ENCODE measurements around the gene RHPN2.
A peak's percentile ranks its signal among the peaks of the same experiment; 100 is the strongest.
"Not testable (repeated sequence)": the region's sequence is repeated elsewhere in the genome, so short reads cannot be mapped to it uniquely, and the experiment has no call there.

The RHPN2 gene

GRCh38 chr19:33032218-33032781 lies 32.4 kb downstream of the RHPN2 start:
- TF ChIP-seq, protein P1, sequence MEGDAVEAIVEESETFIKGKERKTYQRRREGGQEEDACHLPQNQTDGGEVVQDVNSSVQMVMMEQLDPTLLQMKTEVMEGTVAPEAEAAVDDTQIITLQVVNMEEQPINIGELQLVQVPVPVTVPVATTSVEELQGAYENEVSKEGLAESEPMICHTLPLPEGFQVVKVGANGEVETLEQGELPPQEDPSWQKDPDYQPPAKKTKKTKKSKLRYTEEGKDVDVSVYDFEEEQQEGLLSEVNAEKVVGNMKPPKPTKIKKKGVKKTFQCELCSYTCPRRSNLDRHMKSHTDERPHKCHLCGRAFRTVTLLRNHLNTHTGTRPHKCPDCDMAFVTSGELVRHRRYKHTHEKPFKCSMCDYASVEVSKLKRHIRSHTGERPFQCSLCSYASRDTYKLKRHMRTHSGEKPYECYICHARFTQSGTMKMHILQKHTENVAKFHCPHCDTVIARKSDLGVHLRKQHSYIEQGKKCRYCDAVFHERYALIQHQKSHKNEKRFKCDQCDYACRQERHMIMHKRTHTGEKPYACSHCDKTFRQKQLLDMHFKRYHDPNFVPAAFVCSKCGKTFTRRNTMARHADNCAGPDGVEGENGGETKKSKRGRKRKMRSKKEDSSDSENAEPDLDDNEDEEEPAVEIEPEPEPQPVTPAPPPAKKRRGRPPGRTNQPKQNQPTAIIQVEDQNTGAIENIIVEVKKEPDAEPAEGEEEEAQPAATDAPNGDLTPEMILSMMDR (IDR thresholded peaks at IDR 0.05), result no peak
- Mint-ChIP-seq H3K27me3 (ENCODE audit: low read depth, poor library complexity) (no peaks in the 10 kb centered on the region), H3K27ac (no peak overlapping the region), H3K36me3 (ENCODE audit: low read depth) (peaks cover 17% of the 10 kb centered on the region), H3K4me1 (peaks cover 2% of the 10 kb centered on the region), H3K4me3 (no peak overlapping the region), H3K9me3 (peaks cover 35% of the 10 kb centered on the region)
- DNase-seq, result no peak

- Mint-ChIP-seq H3K27me3 (ENCODE audit: low read depth, poor library complexity) (peaks cover 6% of the 10 kb centered on the region), H3K4me3 (no peak overlapping the region), H3K36me3 (ENCODE audit: low read depth) (peaks cover 17% of the 10 kb centered on the region), H3K4me1 (no peaks in the 10 kb centered on the region), H3K9me3 (peaks cover 36% of the 10 kb centered on the region), H3K27ac (no peak overlapping the region)
- TF ChIP-seq, protein P1 (IDR thresholded peaks at IDR 0.05), result no peak
- DNase-seq, result no peak
Measured at GRCh38 chr19:33029746-33030303, 34.9 kb downstream of the RHPN2 start.

- peaks cover 12% of the 10 kb centered on the region for H3K36me3 Mint-ChIP-seq (ENCODE audit: low read depth)
- H3K4me1 Mint-ChIP-seq, result peaks cover 12% of the 10 kb centered on the region
- H3K9me3 Mint-ChIP-seq, result peaks cover 36% of the 10 kb centered on the region
- not testable (repeated sequence) for DNase-seq; H3K4me3 Mint-ChIP-seq; H3K27ac Mint-ChIP-seq; H3K27me3 Mint-ChIP-seq (ENCODE audit: low read depth, poor library complexity)
Measured at GRCh38 chr19:33026602-33027001, 38.1 kb downstream of the RHPN2 start.

DNA sequence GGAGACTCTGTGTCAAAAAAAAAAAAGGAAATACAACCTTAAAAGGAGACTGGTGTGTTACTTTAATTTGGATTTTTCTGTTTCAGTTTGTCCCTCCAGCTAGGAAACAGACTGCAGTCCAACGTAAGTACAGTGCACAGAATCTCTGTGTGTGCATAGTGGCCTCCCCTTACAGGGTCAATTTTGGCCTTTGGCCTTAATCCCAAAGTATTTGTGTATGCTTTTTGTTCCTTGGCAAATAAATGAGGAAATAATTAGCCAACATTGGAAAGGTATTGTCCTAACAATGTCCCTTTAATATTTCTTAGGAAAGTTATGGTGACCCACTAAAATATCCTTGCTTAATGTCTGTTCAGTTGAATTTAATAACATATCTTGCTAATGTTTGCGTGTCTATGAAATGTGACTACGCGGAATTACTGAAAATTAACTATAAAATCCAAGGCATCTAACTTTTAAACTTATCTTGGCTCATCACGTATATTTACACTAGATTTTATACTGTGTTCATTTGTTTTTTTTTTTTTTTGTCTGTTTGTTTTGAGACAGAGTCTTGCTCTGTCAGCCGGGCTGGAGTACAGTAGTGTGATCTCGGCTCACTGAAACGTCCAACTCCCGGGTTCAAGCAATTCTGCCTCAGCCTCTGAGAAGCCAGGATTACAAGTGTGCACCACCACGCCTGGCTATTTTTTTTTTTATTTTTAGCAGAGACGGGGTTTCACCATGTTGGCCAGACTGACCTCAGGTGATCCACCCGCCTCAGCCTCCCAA lies 39.0 kb downstream of the RHPN2 start:
- H3K36me3 Mint-ChIP-seq (ENCODE audit: low read depth), result peaks cover 10% of the 10 kb centered on the region
- not testable (repeated sequence) for DNase-seq; H3K27me3 Mint-ChIP-seq (ENCODE audit: low read depth, poor library complexity); H3K27ac Mint-ChIP-seq; H3K4me3 Mint-ChIP-seq
- peaks cover 33% of the 10 kb centered on the region for H3K9me3 Mint-ChIP-seq
- peaks cover 12% of the 10 kb centered on the region for H3K4me1 Mint-ChIP-seq

GRCh38 chr19:33024398-33024797 lies 40.3 kb downstream of the RHPN2 start:
- TF ChIP-seq, protein P1 (IDR thresholded peaks at IDR 0.05), result no peak
- H3K27ac Mint-ChIP-seq, result peak overlapping the region; percentile 32
- H3K27me3 Mint-ChIP-seq (ENCODE audit: low read depth, poor library complexity), result peaks cover 9% of the 10 kb centered on the region
- H3K9me3 Mint-ChIP-seq, result peaks cover 22% of the 10 kb centered on the region
- no peak for DNase-seq
- peaks cover 8% of the 10 kb centered on the region for H3K36me3 Mint-ChIP-seq (ENCODE audit: low read depth)
- H3K4me3 Mint-ChIP-seq, result no peak overlapping the region
- peaks cover 12% of the 10 kb centered on the region for H3K4me1 Mint-ChIP-seq

DNA sequence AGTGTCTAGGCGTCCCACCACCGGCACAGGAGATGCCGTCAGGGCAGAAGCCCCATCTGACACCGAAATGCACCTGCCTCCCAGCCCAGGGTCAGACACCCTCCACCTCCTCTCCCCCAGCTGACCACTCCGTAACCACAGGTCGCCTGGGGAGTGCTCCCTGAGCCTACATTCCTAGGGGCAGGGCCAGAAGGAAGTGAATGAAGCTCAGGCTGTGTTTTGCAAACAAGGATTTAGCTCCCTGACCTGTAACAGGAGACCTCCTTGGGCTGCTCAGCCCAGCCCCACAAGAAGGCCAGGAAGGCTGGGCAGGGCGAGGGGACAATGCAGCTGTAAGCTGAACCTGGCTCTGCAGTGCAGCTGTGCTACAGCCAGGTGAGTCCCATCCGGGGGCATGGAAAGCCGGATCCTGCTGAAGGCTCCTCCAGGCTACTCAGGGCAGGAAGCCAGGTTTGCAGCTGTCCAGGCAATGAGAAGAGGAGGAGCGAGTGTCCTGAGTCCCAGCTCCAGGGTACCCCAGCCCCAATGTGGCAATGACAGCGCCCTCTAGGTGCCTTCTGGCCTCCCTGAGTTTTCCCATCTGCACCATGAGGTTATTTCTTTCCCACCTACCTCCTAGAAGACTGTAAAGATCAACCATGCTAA lies 42.1 kb downstream of the RHPN2 start:
- DNase-seq, result peak; percentile 23
- TF ChIP-seq, protein P1 (IDR thresholded peaks at IDR 0.05), result no peak
- Mint-ChIP-seq H3K27me3 (ENCODE audit: low read depth, poor library complexity) (peaks cover 9% of the 10 kb centered on the region), H3K4me3 (no peak overlapping the region), H3K36me3 (ENCODE audit: low read depth) (peaks cover 4% of the 10 kb centered on the region), H3K27ac (peak overlapping the region; percentile 53), H3K4me1 (peaks cover 12% of the 10 kb centered on the region), H3K9me3 (peaks cover 5% of the 10 kb centered on the region)

DNA sequence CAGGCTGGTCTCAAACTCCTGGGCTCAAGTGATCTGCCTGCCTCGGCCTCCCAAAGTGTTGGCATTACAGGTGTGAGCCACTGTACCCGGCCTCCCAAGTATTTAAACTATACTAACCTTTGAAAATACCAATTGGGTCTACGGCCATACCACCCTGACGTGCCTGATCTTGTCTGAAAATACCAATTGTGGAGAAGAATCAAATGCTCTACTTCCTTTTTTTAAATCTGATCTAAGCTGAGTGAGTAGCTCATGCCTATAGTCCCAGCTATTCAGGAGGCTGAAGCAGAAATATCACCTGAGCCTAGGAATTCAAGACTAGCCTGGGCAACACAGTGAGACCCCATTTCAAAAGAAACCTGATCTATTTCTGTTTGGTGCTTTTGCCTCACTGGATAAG lies 53.8 kb downstream of the RHPN2 start:
- not testable (repeated sequence) for DNase-seq; H3K4me3 Mint-ChIP-seq; H3K9me3 Mint-ChIP-seq; H3K27ac Mint-ChIP-seq; H3K36me3 Mint-ChIP-seq (ENCODE audit: low read depth); H3K27me3 Mint-ChIP-seq (ENCODE audit: low read depth, poor library complexity); H3K4me1 Mint-ChIP-seq
